COR-L47 (cell line): ENCODE results near the gene USP14.
"Not testable (repeated sequence)": the region's sequence is repeated elsewhere in the genome, so short reads cannot be mapped to it uniquely, and the experiment has no call there.

Experiments used
- DNase-seq: peaks from one replicate; lab custom pipeline; 2025; lab: John Stamatoyannopoulos, UW

USP14 gene

GRCh38 chr18:158128-159036 lies at the start of gene USP14:
TSS of gene USP14 (plus strand) at chr18:158557. CDS start at chr18:158699, 142 bp downstream.
- peak; percentile 99 for DNase-seq

- DNase-seq = not testable (repeated sequence)
These were observed 49.7 kb upstream of the USP14 start for GRCh38 chr18:108665-109063.

GRCh38 chr18:109130-109921 lies 49.0 kb upstream of the USP14 start:
- DNase-seq = not testable (repeated sequence)

DNA sequence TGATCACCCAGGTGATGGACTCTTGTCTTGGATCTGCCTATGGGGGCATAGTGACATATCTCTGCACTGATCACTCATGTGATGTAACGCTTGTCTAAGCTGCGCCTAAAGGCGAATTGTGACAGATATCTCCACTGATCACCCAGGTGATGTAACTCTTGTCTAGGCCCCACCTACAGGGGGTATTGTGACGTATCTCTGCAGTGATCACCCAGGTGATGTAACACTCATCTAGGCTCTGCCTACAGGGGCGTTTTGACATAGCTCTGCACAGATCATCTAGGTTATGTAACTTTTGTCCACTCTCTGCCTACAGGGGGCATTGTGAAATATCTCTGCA lies 48.5 kb upstream of the USP14 start:
- not testable (repeated sequence) for DNase-seq

DNA sequence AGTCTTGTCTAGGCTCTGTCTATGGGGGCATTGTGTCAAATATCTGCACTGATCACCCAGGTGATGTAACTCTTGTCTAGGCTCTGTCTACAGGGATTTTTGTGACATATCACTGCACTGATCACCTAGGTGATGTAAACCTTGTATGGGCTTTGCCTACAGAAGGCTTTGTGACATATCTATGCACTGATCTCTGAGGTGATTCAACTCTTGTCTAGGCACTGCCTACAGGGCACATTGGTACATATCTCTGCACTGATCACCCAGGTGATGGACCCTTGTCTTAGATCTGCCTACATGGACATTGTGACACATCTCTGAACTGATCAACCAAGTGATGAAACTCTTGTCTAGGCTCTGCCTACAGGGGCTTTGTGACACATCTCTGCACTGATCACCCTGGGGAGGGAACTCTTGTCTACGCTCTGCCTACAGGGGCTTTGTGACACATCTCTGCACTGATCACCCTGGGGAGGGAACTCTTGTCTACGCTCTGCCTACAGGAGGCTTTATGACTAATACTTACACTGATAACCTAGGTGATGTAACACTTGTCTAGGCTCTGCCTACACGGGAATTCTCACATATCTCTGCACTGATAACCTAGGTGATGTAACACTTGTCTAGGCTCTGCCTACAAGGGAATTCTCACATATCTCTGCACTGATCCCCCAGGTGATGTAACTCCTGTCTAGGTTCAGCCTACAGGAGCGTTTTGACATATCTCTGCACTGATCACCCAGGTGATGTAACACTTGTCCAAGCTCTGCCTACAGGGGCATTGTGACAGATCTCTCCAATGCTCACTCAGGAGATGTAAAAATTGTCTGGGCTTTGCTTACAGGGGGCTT lies 47.8 kb upstream of the USP14 start:
- DNase-seq = not testable (repeated sequence)

GRCh38 chr18:111306-112014 lies 46.9 kb upstream of the USP14 start:
- no peak for DNase-seq

GRCh38 chr18:112015-112733 lies 46.2 kb upstream of the USP14 start:
- DNase-seq = not testable (repeated sequence)

DNA sequence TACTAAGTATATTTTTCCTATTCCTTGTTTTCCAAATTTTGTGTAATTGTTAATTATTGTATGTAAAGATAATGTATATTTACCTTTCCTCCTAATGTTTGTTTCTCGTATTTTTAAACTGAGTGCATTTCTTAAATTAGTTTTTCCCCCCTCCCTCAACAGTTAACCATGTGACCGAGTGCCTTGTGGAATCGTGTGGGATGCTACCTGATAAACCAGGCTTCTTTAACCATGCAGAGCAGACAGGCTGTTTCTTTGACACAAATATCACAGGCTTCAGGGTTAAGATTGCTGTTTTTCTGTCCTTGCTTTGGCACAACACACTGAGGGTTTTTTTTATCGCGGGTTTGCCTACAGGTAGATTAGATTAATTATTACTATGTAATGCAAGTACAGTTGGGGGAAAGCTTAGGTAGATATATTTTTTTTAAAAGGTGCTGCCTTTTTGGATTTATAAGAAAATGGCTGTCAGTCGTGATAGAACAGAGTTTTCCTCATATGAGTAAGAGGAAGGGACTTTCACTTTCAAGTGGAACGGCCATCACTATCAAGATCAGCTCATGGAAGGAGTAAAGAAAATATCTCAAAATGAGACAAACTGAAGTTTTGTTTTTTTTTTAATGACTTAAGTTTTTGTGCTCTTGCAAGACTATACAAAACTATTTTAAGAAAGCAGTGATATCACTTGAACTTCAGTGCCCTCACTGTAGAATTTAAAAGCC lies 37.7 kb upstream of the USP14 start:
- not testable (repeated sequence) for DNase-seq

GRCh38 chr18:135045-135444 lies 23.3 kb upstream of the USP14 start:
- DNase-seq = no peak

GRCh38 chr18:136433-136832 lies 21.9 kb upstream of the USP14 start:
- DNase-seq = no peak

DNA sequence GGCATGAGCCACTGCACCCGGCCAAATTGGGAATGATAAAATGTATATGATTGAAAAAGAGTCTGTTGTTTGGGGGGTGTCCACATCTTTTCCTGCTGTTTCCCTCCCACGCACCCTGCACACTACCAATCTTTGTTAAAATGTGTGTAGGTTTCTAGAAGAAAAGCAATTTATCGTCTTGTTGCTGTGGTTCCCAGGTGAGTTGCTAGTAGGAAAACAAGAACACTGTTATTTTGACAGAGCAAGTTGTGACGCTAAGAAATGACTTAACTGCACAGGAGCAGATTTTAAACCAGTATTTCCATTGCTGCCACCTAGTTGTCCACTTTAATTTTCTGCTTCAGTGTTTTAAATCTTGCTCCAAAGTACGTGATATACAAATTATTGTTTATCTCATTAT lies 21.0 kb upstream of the USP14 start:
- no peak for DNase-seq

GRCh38 chr18:140670-141266 lies 17.6 kb upstream of the USP14 start:
- no peak for DNase-seq

GRCh38 chr18:142624-143296 lies 15.6 kb upstream of the USP14 start:
- DNase-seq = not testable (repeated sequence)

- DNase-seq = no peak
These were observed 9.5 kb upstream of the USP14 start for GRCh38 chr18:148841-149240.

DNA sequence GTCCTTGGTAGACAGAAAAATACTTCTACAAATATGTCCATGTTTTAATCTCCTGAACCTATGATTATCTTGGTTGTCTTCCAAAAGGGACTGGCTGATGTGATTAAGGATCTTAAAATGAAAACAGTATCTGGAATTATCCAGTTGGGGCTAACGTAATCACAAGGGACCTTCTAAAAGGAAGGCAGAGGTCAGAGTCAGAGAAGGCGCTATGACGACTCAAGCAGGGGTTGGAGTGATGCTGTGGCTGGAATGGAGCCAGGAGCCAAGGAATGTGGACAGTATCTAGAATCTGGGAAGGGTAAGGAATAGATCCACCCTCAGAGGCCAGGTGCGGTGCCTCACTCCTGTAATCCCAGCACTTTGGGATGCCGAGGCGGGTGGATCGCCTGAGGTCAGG lies 4.2 kb upstream of the USP14 start:
- no peak for DNase-seq

GRCh38 chr18:155688-156087 lies 2.7 kb upstream of the USP14 start:
- no peak for DNase-seq

DNA sequence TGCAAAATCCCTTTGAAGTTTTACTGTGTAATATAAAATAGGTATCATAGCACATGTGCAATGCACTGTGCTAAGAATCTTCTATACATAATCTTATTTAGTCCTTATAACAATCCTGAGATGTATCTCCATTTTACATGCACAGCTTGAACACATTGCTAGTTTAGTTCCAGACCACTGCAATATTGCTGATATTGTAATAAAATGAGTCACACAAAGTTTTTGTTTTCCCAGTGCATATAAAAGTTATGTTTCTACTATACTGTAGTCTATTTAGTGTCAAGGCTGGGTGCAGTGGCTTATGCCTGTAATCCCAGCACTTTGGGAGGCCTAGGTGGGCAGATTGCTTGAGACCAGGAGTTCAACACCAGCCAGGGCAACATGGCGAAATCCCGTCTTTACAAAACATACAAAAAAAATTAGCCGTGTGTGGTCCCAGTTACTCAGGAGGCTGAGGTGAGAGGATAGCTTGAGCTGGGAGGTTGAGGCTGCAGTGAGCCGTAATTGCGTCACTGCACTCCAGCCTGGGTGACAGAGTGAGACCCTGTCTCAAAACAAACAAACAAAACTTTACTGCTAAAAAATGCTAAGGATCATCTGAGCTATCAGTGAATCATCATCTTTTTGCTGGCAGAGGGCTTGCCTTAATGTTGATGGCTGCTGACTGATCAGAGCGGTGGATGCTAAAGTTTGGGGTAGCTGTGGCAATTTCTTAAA lies 1.7 kb upstream of the USP14 start:
- no peak for DNase-seq

GRCh38 chr18:159037-159652 lies 788 bp downstream of the USP14 start:
- no peak for DNase-seq
